ENCODE data around the gene LHX1.
A peak's percentile ranks its signal among the peaks of the same experiment; 100 is the strongest.

Gene LHX1

GRCh38 chr17:36939052-36939801 is 2.0 kb downstream of the LHX1 start:
- DNase-seq, result no peak

DNA sequence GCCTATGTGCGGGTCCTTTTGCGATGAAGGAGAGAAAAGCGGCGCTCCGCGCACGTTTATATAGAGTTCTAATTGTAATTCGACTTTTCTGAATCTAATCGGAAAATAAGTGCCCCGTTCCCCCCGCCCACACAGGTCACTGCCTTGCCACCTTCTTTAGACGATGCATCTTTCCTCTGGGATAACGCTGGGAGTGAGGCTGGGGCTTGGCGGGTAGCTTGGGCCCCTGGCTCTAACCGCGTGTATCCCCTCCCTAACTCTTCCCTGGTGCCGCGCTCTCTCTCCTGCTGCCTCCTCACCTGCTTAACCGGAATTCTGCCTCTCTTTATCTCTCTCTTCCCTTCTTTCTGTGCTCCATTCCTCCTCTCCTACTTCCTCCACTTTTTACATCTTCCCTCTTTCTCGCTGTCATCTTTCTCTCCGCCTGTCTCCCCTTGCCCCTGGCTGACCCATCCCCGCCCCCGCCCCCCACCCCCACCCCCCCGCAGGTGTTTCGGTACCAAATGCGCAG is 2.6 kb downstream of the LHX1 start:
- no peak for DNase-seq

GRCh38 chr17:36940313-36941264 is 3.3 kb downstream of the LHX1 start:
- no peak for DNase-seq

- no peak for DNase-seq
Measured at GRCh38 chr17:36941265-36942010, 4.2 kb downstream of the LHX1 start.

DNA sequence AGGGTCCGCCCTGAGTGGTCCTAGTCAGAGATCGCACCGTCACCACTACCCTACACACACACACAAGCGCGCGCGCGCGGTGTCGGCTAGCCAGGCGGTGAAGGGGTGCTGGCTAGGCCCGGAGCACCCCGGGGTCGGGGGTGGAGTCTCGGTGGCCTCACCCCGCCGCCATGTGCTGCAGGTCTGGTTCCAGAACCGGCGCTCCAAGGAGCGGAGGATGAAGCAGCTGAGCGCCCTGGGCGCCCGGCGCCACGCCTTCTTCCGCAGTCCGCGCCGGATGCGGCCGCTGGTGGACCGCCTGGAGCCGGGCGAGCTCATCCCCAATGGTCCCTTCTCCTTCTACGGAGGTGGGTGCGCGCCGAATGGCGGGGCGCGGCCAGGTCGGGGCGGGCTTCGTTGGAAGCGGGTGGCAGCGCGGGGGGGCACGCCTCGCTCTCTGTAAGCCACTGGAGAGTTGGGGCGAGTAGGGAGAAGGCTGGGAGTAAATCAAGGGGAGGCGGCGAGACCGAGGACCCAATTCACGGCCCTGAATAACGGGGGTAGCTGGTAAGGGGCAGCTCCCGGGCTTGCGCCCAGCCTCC is 4.8 kb downstream of the LHX1 start:
- DNase-seq, result no peak

- no peak for DNase-seq
Measured at GRCh38 chr17:36942631-36943125, 5.4 kb downstream of the LHX1 start.

GRCh38 chr17:36943250-36944191 is 6.2 kb downstream of the LHX1 start:
- DNase-seq, result no peak

GRCh38 chr17:36944553-36944952 is 7.3 kb downstream of the LHX1 start:
- no peak for DNase-seq

DNA sequence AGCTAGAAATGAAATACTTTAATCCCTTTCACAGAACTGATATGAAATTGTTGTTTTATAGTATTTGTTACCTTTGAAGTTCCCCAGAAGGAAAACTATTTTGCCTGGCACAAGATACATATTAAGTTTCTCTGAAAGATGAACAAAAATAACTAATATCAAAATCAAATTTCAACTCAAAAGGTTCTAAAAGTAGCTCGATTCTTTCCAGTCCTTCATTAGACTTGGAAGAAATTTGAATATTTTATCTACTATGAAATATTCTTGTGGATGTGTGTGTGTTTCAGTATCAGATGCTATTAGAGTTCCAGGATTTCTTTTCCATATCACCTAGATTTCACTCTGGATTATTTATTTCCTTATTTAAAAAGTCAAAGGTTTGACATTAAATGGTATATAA is 7.9 kb downstream of the LHX1 start:
- no peak for DNase-seq

DNA sequence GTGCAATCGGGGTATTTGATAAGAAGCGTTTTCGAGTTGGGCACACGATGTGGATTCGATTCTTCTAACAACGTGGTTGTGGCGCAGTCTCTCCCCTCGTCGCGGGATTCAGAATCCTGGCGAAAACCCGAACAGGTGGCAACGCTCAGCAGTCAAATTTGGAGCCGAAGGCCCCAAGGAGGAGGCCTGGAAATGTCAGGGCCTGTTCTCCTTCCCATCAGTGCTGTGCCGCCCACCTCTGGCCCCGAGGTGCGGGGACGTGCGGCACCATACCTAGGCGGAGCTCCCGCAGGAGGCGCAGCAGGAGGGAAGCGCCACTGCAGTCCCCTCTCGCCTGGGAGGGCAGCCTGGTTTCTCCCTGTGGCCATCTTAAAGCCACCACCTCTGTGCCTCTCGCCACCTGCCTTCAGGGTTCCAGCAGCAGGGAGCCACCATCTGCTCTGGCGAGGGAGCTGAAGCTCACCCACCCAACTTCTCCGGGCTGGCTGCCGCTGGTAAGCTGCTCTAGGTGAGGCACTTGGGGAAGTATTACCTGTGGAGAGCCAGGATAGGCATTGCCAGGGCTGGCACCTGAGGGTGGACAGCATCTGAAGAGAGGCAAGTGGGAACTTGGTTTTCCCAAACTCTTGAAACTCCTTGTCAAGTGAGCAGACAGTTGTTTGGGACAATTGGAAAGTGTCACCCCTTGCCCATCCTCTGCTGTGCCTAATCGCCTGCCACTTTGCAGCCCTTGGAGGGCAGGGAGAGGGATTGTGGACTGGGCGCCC is 8.9 kb downstream of the LHX1 start:
- DNase-seq, result no peak

DNA sequence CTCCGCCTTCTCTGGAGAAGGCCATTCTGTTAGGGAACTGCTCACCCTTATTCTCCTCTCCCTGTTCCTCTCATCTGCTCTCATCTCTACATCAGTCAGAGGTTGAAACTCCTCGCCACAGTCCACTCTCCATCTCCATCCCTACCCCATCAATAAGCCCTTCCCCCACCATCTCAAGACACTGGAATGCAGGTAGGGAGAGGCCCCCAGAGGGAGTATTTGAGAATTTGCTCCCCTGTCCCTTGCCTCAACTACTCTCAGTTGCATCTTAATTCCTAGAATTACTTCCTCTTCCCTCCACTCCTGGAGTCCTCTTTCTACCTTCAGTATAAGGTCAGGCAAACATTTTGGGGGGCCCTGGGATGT is 9.4 kb downstream of the LHX1 start:
- no peak for DNase-seq

GRCh38 chr17:36947922-36948716 is 10.8 kb downstream of the LHX1 start:
- DNase-seq, result no peak

GRCh38 chr17:36948717-36949460 is 11.6 kb downstream of the LHX1 start, which contains the start of gene AATF:
AATF (plus strand) TSS chr17:36948954; CDS start chr17:36949126, 172 bp downstream.
- peak; percentile 88 to 98 for DNase-seq

GRCh38 chr17:36949461-36949927 is 12.2 kb downstream of the LHX1 start:
- no peak for DNase-seq

GRCh38 chr17:36950027-36950426 is 12.8 kb downstream of the LHX1 start:
- DNase-seq, result no peak

GRCh38 chr17:36951084-36951789 is 14.0 kb downstream of the LHX1 start:
- no peak for DNase-seq

- no peak for DNase-seq
Measured at GRCh38 chr17:36971508-36971907, 34.2 kb downstream of the LHX1 start.

DNA sequence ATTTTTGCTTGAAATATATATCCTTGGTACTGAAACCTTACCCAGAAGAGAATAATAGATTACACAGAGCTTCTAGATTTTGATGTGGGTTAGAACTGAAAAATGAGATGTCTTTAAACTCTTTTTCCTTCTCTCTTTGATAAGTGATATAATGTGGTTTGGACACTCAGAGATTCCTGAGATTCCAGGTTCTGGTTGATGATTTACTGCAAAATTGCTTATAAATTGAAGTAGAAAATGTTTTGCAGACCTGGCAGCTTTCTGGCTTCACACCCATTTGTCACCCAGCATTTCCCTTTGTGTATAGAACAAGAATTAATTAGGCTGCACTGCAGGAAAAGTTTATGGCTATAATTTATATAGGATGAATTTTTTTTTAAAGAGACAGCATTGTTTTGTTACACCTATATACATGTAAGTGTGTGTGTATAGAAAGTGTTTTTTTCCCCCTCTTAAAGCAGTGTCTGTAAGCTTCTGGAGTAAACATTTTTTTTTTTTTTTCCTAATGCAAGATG is 35.0 kb downstream of the LHX1 start:
- DNase-seq, result no peak
